K562 (cell line): ENCODE results near the gene G6PC3. TPM values are rescaled to one million over a fixed set of nuclear protein-coding genes. Genes with fewer than 3 reads are reported as not detected.

ENCODE experiments used
- ATAC-seq: fragments of 200-7000 bp; cut with Tn5 transposase; 3 replicates; pipeline ENCODE4 v1.9.1; 2020; ENCODE audit warnings: moderate library complexity
- BruUV-seq: library from RNA; stranded (reverse); fragments of 400-500 nt; replicated peaks from 2 replicates; lab custom pipeline; 2021; lab: Mats Ljungman, UMichigan
- CTCF ChIA-PET: fragments of 300-600 bp; formaldehyde crosslinking; extraction: SDS; loops from one replicate; lab custom pipeline; 2021; ENCODE audit warnings: low intra/inter-chr PET ratio; lab: Yijun Ruan, JAX
- POLR2A ChIA-PET: fragments of 300-600, 350-650 bp; sonication (Branson Sonifier 250); formaldehyde crosslinking; extraction: SDS; loops from one replicate; lab custom pipeline; 2021; ENCODE audit warnings: antibody characterized with exemption, inconsistent platforms; lab: Yijun Ruan, JAX
- DNase-seq, 4 experiments: peaks; one replicate each; pipeline versions ENCODE4 v3.0.0 to v3.0.0-alpha.2; 2011 to 2018; ENCODE audit warnings: low spot score in 3 of 4, mixed read lengths in 3 of 4; ENCODE audit errors: extremely low read depth in 1 of 4
- FAIRE-seq: peaks from 2 replicates; lab custom pipeline; 2011; peaks lifted over from hg19 to GRCh38; lab: Jason Lieb, UNC
- H2AFZ ChIP-seq: 2 replicates; pipeline ENCODE4 v1.6.0; 2011; ENCODE audit warnings: low read depth, low read length, control low read depth, inconsistent platforms
- H3K27ac ChIP-seq: fragments of 200-600 bp; 3 replicates; pipeline ENCODE4 v1.8.0; 2011; ENCODE audit warnings: low read depth, mild to moderate bottlenecking, control low read depth, inconsistent platforms, low read length, moderate library complexity, mixed read lengths; ENCODE audit errors: extremely low read depth
- H3K27me3 ChIP-seq, 2 experiments: fragments of 300-600 bp in 1 of 2; 2 replicates in 1 of 2; 3 replicates in 1 of 2; pipeline versions ENCODE4 v1.6.0 to v1.8.0; 2011; ENCODE audit warnings: inconsistent platforms in 2 of 2, low read length in 2 of 2, mild to moderate bottlenecking in 1 of 2, mixed read lengths in 1 of 2, moderate library complexity in 1 of 2; ENCODE audit not compliant: control insufficient read depth in 2 of 2, insufficient read depth in 2 of 2
- H3K36me3 ChIP-seq: fragments of 300-600 bp; 3 replicates; pipeline ENCODE4 v1.8.0; 2011; ENCODE audit warnings: mild to moderate bottlenecking, low read length, inconsistent platforms; ENCODE audit not compliant: control insufficient read depth, insufficient read depth
- H3K4me1 ChIP-seq, 2 experiments: fragments of 200-600 bp in 1 of 2; replicated peaks in 1 of 2; 2 replicates in 1 of 2; 3 replicates in 1 of 2; pipeline versions ENCODE4 v1.5.1 to v1.8.0; 2011; ENCODE audit warnings: inconsistent platforms in 2 of 2, low read length in 2 of 2, mild to moderate bottlenecking in 1 of 2, mixed read lengths in 1 of 2, moderate library complexity in 1 of 2; ENCODE audit not compliant: control insufficient read depth in 2 of 2, insufficient read depth in 2 of 2
- H3K4me2 ChIP-seq: 2 replicates; pipeline ENCODE4 v1.6.1; 2011; ENCODE audit warnings: low read length, control low read depth, inconsistent platforms, mixed read lengths; ENCODE audit not compliant: insufficient read depth
- H3K4me3 ChIP-seq: fragments of 200-600 bp; sonication (generic), shearing (Covaris generic); 2 replicates; pipeline ENCODE4 v1.5.1; 2016; ENCODE audit warnings: control low read depth, inconsistent platforms
- H3K79me2 ChIP-seq: fragments of 200-600 bp; 3 replicates; pipeline ENCODE4 v1.8.0; 2011; ENCODE audit warnings: low read length, inconsistent platforms; ENCODE audit not compliant: control insufficient read depth, insufficient read depth
- H3K9ac ChIP-seq, 2 experiments: 2 replicates each; pipeline versions ENCODE4 v1.6.0 to v1.6.1; 2011; ENCODE audit warnings: low read depth in 2 of 2, low read length in 2 of 2, control low read depth in 1 of 2, inconsistent platforms in 1 of 2, mild to moderate bottlenecking in 1 of 2, mixed read lengths in 1 of 2; ENCODE audit not compliant: insufficient read depth in 1 of 2
- H3K9me1 ChIP-seq: one replicate; pipeline ENCODE4 v1.6.0; 2011; ENCODE audit warnings: inconsistent platforms, mild to moderate bottlenecking, low read length, moderate library complexity; ENCODE audit not compliant: control insufficient read depth, insufficient read depth
- H3K9me3 ChIP-seq: replicated peaks from 2 replicates; pipeline ENCODE4 v1.5.1; 2011; ENCODE audit warnings: low read depth, low read length, inconsistent platforms; ENCODE audit not compliant: control insufficient read depth, insufficient read depth
- H4K20me1 ChIP-seq: replicated peaks from 2 replicates; pipeline ENCODE4 v1.6.1; 2011; ENCODE audit warnings: low read length, inconsistent platforms, mixed read lengths; ENCODE audit not compliant: control insufficient read depth, insufficient read depth
- RBFOX2 ChIP-seq: fragments of 200-400 bp; formaldehyde crosslinking; IDR thresholded peaks from 2 replicates; pipeline ENCODE4 v1.6.1; 2017; ENCODE audit warnings: low read depth, mild to moderate bottlenecking, low read length, moderate library complexity
- SAP30 ChIP-seq: fragments of 200-600 bp; sonication (generic); IDR thresholded peaks from 2 replicates; pipeline ENCODE4 v1.6.1; 2012; ENCODE audit warnings: borderline replicate concordance, low read depth, mild to moderate bottlenecking, moderate library complexity, low read length, control low read depth, inconsistent platforms; ENCODE audit not compliant: insufficient read depth, poor library complexity, severe bottlenecking
- TEAD4 ChIP-seq, 2 experiments: sonication (generic) in 1 of 2; formaldehyde crosslinking in 1 of 2; IDR thresholded peaks; 2 replicates each; pipeline versions ENCODE4 v1.6.1 to v1.8.0; 2012 to 2022; ENCODE audit warnings: borderline replicate concordance in 1 of 2, inconsistent platforms in 1 of 2, low read length in 1 of 2, mild to moderate bottlenecking in 1 of 2, missing genetic modification reagents in 1 of 2
- WGBS: fragments of 100-300 bp; shearing (Covaris generic); methylation state at CpG from one replicate; pipeline ENCODE4 v1.1.6; 2016; ENCODE audit warnings: low coverage, mixed read lengths; ENCODE audit not compliant: insufficient coverage; ENCODE audit errors: missing lambda C conversion rate; 5-methylcytosine and 5-hydroxymethylcytosine counted together
- in situ Hi-C: fragments of 300-500 bp; cut with MboI; formaldehyde crosslinking; loops from 4 replicates; pipeline ENCODE4 v1.15.0; 2018; ENCODE audit warnings: inconsistent platforms, mixed read lengths
- intact Hi-C: fragments of 100-400 bp; cut with micrococcal nuclease; formaldehyde crosslinking; loops from 2 replicates; pipeline ENCODE4 v1.14.2; 2022
- polyA plus RNA-seq, 8 experiments: library from polyadenylated mRNA; depleted of rRNA in 4 of 8; stranded (reverse) in 5 of 8; unstranded in 3 of 8; fragments of >200 nt; fragmentation: Nextera tagmentation in 2 of 8; fragmentation: Illumina TruSeq in 1 of 8; extraction: Ambion mirVana in 2 of 8; extraction: Trizol in 1 of 8; gene quantifications; 2 replicates each; pipeline versions ENCODE4 v1.2.1 to v1.2.3, GENCODE V29; 2011 to 2014; ENCODE audit warnings: inconsistent platforms in 1 of 8, missing spikeins in 1 of 8
- total RNA-seq, 7 experiments: library from RNA; depleted of rRNA in 6 of 7; stranded (reverse); fragments of >200 nt in 6 of 7; fragmentation: Illumina TruSeq in 2 of 7; extraction: Trizol in 2 of 7; gene quantifications; 2 replicates each; pipeline versions ENCODE4 v1.2.1 to v1.2.3, GENCODE V29; 2011 to 2021; ENCODE audit warnings: low replicate concordance in 1 of 7
- TF ChIP-seq, protein P1 (sequence below): fragments of 450-650 bp; IDR thresholded peaks from 2 replicates; pipeline ENCODE4 v1.6.1; 2018; ENCODE audit not compliant: partially characterized antibody

G6PC3 gene
- total and polyA plus RNA-seq, 9 of the 15 experiments (the other 6 are each of a cell fraction or from before 2014, with no cell fraction given): 10.4 to 57.8 (median 31.1) TPM

DNA sequence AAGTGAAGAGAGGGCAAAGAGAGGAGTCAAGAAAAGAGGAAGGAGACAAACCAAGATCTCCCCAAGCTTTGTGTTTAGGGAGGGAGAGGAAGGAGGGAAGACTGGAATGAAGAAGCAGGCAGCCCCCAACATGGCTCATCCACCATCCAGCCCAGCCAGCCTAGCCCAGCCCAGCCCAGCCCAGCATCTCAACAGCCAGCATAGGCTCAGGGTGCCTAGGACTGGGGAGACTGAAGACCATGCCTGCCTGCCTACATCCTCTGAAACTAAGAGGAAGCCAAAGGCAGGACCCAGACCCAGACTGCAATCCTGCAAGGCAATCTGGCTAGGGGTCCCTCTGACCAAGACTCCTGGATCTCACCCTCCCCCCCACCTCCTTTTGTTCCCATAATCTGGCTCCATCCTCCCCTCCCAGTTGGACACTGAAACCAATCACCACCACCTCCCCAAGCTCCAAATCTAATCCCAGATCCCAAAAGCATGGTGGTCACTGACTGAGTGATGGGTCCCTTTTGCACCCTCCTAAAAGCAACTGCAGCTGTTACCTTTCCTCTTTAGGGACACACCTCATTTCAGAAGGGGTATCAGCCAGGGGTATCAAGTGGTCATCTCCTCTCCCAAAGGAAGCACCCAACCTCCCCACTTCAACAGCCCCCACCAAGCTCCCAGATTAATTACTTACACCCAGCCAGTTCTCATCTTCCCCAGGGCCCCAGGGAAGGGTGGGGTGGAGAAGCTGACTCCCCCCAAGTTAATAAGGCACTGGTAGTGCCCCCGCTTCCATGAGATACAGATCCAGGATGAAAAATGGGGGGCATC is 51.7 kb downstream of the G6PC3 start:
- peaks cover 19% of the 10 kb centered on the region; the same call in 1 of the 2 replicates for H4K20me1 ChIP-seq
- CTCF ChIA-PET: no interaction called here
- TSS peak; percentile 56 for BruUV-seq
- no peaks in the 10 kb centered on the region for H3K9me3 ChIP-seq
- intact Hi-C loops: no loop called here
- peak overlapping the region; percentile 87 for H3K4me2 ChIP-seq
- H3K4me1 ChIP-seq: peaks cover 10 to 39% of the 10 kb centered on the region in 2 experiments; a peak in 4 of 5 replicates
- H2AFZ ChIP-seq: no peak overlapping the region
- H3K79me2 ChIP-seq: peaks cover 12% of the 10 kb centered on the region
- H3K4me3 ChIP-seq: peak overlapping the region; percentile 93
- in situ Hi-C loops: no loop called here
- TF ChIP-seq, protein P1, sequence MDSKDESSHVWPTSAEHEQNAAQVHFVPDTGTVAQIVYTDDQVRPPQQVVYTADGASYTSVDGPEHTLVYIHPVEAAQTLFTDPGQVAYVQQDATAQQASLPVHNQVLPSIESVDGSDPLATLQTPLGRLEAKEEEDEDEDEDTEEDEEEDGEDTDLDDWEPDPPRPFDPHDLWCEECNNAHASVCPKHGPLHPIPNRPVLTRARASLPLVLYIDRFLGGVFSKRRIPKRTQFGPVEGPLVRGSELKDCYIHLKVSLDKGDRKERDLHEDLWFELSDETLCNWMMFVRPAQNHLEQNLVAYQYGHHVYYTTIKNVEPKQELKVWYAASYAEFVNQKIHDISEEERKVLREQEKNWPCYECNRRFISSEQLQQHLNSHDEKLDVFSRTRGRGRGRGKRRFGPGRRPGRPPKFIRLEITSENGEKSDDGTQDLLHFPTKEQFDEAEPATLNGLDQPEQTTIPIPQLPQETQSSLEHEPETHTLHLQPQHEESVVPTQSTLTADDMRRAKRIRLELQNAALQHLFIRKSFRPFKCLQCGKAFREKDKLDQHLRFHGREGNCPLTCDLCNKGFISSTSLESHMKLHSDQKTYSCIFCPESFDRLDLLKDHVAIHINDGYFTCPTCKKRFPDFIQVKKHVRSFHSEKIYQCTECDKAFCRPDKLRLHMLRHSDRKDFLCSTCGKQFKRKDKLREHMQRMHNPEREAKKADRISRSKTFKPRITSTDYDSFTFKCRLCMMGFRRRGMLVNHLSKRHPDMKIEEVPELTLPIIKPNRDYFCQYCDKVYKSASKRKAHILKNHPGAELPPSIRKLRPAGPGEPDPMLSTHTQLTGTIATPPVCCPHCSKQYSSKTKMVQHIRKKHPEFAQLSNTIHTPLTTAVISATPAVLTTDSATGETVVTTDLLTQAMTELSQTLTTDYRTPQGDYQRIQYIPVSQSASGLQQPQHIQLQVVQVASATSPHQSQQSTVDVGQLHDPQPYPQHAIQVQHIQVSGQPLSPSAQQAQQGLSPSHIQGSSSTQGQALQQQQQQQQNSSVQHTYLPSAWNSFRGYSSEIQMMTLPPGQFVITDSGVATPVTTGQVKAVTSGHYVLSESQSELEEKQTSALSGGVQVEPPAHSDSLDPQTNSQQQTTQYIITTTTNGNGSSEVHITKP: peak; percentile 92
- no peak for TF ChIP-seq TEAD4 (IDR thresholded peaks at IDR 0.05; ENCODE audit: low read length)
- TF ChIP-seq TEAD4 (CRISPR knock-in tag; IDR thresholded peaks at IDR 0.05; ENCODE audit: borderline replicate concordance): 0 out of 2 replicates have a peak, but pooled peaks have one; percentile 10
- TF ChIP-seq RBFOX2: peak; percentile 30; the same call in 1 of the 2 replicates
- TF ChIP-seq SAP30: no peak
- ATAC-seq (no peak), DNase-seq (no peak), FAIRE-seq (no peak)
- H3K27ac ChIP-seq: no peak overlapping the region
- no peaks in the 10 kb centered on the region for H3K9me1 ChIP-seq
- no peaks in the 10 kb centered on the region; the same call in 2 of the 3 replicates for H3K36me3 ChIP-seq
- H3K27me3 ChIP-seq: no peaks in the 10 kb centered on the region; a peak in 1 of 5 replicates
- POLR2A ChIA-PET: interaction anchor here (0.6 to 4.5 kb wide), 11 partner anchors 9 to 285 kb away, joined by 3 to 49 read pairs (median 4); no protein-coding TSS in a partner anchor
- 25% methylated on average over 1 of the region's 1 CpG for WGBS
- H3K9ac ChIP-seq: peak overlapping the region; percentile 94 to 95; a peak in 2 of 4 replicates
